Mucosa of stomach (tissue), 1 donor: ENCODE results near the gene ORC5.
"Not testable (repeated sequence)": the region's sequence is repeated elsewhere in the genome, so short reads cannot be mapped to it uniquely, and the experiment has no call there.

Experiments used
- H3K27me3 ChIP-seq: one replicate; pipeline ENCODE4 v1.7.0; 2013; ENCODE audit warnings: mild to moderate bottlenecking, low read length; ENCODE audit not compliant: control insufficient read depth, insufficient read depth
- H3K36me3 ChIP-seq: one replicate; pipeline ENCODE4 v1.7.0; 2013; ENCODE audit warnings: low read length; ENCODE audit not compliant: control insufficient read depth, insufficient read depth
- H3K4me1 ChIP-seq: one replicate; pipeline ENCODE4 v1.7.0; 2013; ENCODE audit warnings: mild to moderate bottlenecking, low read length; ENCODE audit not compliant: control insufficient read depth, insufficient read depth
- H3K4me3 ChIP-seq: one replicate; pipeline ENCODE4 v1.7.0; 2013; ENCODE audit warnings: low read length
- H3K9ac ChIP-seq: one replicate; pipeline ENCODE4 v1.7.0; 2013; ENCODE audit warnings: mild to moderate bottlenecking, low read length, moderate library complexity
- H3K9me3 ChIP-seq: one replicate; pipeline ENCODE4 v1.7.0; 2013; ENCODE audit warnings: mild to moderate bottlenecking, low read length, moderate library complexity; ENCODE audit not compliant: control insufficient read depth
- donor health status: Pancreatic carcinoma.

ORC5 gene

DNA sequence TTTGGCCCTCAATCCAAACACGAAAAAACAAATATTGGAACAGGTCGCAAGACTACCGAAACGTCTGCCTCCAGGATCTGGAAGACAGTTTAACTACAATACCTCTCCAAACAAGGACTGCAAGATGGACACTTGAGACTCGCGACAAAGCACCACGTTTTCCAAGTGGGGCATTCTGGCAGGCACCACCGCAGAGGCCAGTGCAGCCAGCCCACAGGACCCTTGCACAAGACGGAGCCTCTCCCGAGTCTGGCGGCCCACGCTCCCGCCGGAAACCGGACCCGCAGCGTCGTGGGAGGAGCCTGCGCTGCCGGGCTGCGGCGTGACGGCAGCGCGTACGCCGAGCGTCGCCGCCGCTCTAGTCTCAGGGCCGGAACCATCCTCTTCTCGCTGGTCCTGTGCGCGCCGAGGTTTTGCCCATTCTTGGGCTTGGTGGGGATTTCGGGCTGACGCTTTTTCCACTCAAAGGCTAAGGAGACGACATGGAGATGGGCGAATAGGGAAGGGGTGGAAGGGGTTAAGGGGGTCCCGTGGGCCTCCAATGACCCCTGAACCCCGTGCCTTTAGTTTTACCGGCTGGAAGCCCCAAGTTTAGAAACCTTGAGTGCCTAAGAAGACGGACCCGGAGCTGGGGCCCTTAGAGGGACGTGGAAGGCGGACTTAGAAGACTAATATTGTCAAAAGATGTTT lies at the start of gene ORC5:
ORC5 (minus strand) TSS at position 283 of the 690 bp plus-strand sequence; CDS start at position 174, 109 bp downstream.
- Histone ChIP-seq H3K9me3 (no peaks in the 10 kb centered on the region), H3K9ac (peak within 1 kb of the TSS; percentile 89), H3K27me3 (no peaks in the 10 kb centered on the region), H3K4me3 (peak within 1 kb of the TSS; percentile 36), H3K36me3 (no peaks in the 10 kb centered on the region), H3K4me1 (peaks cover 19% of the 10 kb centered on the region)

GRCh38 chr7:104255616-104256015 lies 47.8 kb upstream of the ORC5 start:
- Histone ChIP-seq H3K36me3 (no peaks in the 10 kb centered on the region), H3K27me3 (no peaks in the 10 kb centered on the region), H3K4me3 (no peak overlapping the region), H3K4me1 (no peaks in the 10 kb centered on the region), H3K9ac (no peak overlapping the region), H3K9me3 (no peaks in the 10 kb centered on the region)

- no peaks in the 10 kb centered on the region for H3K36me3 ChIP-seq
Measured at GRCh38 chr7:104255194-104255593, 47.4 kb upstream of the ORC5 start.

GRCh38 chr7:104254696-104255095 lies 46.9 kb upstream of the ORC5 start:
- Histone ChIP-seq H3K9me3 (no peaks in the 10 kb centered on the region), H3K4me1 (no peaks in the 10 kb centered on the region), H3K27me3 (no peaks in the 10 kb centered on the region), H3K9ac (no peak overlapping the region), H3K36me3 (no peaks in the 10 kb centered on the region), H3K4me3 (no peak overlapping the region)

More at GRCh38 chr7:104255194-104255593, 47.4 kb upstream of the ORC5 start:
- no peaks in the 10 kb centered on the region for H3K9me3 ChIP-seq
- H3K9ac ChIP-seq: no peak overlapping the region
- H3K4me3 ChIP-seq: no peak overlapping the region
- H3K27me3 ChIP-seq: no peaks in the 10 kb centered on the region
- H3K4me1 ChIP-seq: no peaks in the 10 kb centered on the region

DNA sequence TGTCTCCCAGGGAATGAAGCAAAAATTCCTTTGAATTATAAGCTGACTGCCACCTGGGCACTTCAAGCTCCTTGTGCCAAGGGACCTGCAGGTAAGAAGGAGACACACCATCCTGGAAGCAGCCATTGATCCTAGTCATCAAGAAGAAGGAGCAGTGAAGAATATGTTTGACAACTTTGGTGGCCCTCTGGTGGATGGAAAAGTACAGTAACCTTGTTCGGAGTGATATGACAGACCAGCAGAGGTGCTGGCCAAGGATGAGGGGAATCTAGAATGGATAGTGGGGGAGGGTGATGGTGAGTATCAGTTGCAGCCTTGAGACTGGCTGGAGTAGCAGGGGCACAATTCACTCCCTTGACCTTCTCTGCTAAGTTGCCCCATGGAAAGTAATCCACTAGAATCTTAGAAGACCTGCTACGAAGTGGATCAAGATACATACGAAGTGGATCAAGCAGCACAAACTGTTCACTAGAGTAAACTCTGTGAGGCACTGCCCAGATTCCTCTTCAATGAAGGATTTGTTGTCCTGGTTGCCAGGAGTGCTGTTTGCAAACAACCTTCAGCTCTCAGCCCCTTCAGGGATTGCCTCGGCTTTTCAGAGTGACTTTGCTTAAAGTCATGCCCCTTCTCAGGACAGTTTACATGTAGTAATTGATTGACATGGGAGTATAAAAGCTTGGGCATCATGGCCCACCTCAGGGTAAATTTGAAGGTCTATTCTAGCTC lies 44.8 kb upstream of the ORC5 start:
- Histone ChIP-seq H3K9ac (no peak overlapping the region), H3K36me3 (no peaks in the 10 kb centered on the region), H3K27me3 (no peaks in the 10 kb centered on the region), H3K4me3 (no peak overlapping the region), H3K9me3 (no peaks in the 10 kb centered on the region), H3K4me1 (no peaks in the 10 kb centered on the region)

DNA sequence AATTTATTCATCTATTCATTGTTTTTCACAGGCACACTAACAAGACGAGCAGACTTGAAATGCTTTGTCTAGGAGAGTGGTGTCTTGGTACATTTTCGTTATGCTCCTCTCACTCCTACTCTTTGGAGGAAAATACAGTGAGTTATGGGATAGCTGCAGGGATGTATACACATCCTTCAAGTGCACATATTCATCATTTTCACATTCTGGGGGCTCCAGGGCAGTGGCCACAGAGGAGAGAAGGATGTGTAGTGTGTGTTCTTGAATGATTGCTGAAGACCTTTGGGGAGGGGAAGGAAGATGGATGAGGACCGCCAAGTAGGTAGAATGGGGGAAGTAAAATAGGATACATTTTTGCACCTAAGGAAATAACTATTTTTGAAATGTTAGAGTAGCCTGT lies 34.8 kb upstream of the ORC5 start:
- Histone ChIP-seq H3K36me3 (no peaks in the 10 kb centered on the region), H3K4me3 (no peak overlapping the region), H3K4me1 (no peaks in the 10 kb centered on the region), H3K27me3 (no peaks in the 10 kb centered on the region), H3K9ac (no peak overlapping the region), H3K9me3 (no peaks in the 10 kb centered on the region)

- H3K36me3 ChIP-seq: no peaks in the 10 kb centered on the region
Measured at GRCh38 chr7:104241538-104242209, 33.9 kb upstream of the ORC5 start.

DNA sequence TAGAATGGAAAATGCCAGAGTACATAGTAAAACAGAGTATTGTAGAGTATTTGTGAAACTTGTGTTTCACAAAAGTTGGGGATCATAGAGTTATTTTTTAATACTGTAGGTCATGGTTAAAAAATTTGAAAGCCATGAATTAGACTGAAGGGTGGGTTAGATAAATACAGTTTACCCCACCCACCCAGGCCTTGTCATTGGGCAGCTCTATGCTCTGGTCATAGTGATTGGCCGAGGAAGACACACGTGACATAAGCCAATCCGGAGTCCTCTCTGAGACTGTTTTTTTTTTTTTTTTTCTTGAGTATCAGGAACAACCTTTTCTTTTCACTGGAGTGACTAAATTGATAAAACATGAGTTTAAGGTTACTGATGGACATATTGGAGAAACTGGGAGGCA lies 33.3 kb upstream of the ORC5 start:
- no peaks in the 10 kb centered on the region for H3K27me3 ChIP-seq
- H3K9ac ChIP-seq: no peak overlapping the region
- no peaks in the 10 kb centered on the region for H3K9me3 ChIP-seq
- H3K4me1 ChIP-seq: no peaks in the 10 kb centered on the region
- H3K36me3 ChIP-seq: no peaks in the 10 kb centered on the region
- H3K4me3 ChIP-seq: no peak overlapping the region

More at GRCh38 chr7:104241538-104242209, 33.9 kb upstream of the ORC5 start:
- Histone ChIP-seq H3K4me1 (no peaks in the 10 kb centered on the region), H3K9me3 (no peaks in the 10 kb centered on the region), H3K27me3 (no peaks in the 10 kb centered on the region), H3K9ac (no peak overlapping the region), H3K4me3 (no peak overlapping the region)

DNA sequence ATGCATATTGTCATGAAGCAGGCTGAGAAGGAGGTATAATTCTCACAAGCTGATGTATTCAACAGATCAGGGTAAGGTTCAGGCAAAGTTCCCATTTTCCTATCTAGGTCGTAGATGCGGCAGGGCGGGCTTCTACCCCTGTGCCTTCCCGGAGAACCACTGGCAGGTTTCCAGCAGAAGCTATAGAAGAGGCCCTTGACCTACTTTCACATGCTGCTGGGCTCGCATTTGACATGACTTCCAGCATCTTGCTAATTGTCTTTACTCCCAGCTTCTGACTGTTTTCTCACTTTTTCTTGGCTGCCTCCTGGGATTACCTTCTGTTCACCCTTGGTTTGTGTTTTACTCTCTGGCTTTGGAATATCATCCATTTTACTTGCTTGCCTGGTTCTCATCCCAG lies 32.6 kb upstream of the ORC5 start:
- Histone ChIP-seq H3K36me3 (no peaks in the 10 kb centered on the region), H3K9me3 (no peaks in the 10 kb centered on the region), H3K4me1 (no peaks in the 10 kb centered on the region), H3K27me3 (no peaks in the 10 kb centered on the region), H3K9ac (no peak overlapping the region), H3K4me3 (no peak overlapping the region)

GRCh38 chr7:104234990-104235389 lies 27.2 kb upstream of the ORC5 start:
- H3K4me3 ChIP-seq, H3K4me1 ChIP-seq, H3K36me3 ChIP-seq, H3K9ac ChIP-seq, H3K9me3 ChIP-seq, H3K27me3 ChIP-seq: not testable (repeated sequence)

DNA sequence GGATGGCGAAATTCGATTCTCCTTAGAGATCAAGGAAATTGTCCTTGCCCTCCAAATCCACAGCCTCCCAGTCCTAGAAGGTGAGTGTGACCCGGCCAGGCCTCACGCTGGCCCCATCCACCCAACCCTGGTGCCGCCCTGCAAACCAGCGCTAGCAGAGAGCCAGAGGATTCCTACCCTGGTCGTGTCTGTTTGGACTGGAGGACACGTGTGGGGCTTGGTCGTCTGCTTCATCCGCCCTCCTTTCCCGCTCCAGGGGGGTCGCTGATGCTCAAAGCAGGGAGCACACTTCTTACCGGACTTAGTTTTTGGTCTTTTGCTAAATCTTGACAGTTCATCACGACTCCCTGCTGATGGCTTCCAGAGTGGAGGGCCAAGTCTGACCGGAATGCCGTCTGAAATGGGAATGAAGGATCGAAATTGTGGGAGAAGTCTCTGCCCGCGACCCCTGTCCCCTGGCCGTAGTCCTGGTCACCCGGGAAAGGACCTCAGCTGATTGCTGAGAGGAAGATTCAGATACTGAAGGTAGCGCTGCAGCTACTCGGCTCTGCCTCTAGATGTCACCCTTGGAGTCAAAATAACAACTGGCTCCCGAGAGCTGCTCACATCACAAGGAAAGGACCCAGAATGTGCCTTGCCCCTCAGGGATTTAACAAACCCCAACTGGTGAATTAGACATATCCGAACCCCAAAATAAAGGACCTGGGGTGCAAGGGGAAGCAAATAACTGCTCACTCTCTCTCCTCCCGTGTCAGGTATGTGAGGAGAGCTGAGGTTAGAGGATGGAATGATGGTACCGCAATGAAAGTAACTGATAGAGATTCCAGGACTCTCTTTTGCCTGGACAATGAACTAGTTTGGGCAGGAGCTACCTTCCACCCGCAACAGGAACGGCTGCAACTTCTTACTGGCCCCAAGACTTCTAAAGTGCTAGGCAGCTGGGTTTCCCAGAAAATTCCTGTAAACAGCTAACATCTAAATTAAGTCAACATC lies 23.5 kb upstream of the ORC5 start:
- Histone ChIP-seq H3K9me3 (no peaks in the 10 kb centered on the region), H3K4me3 (no peak overlapping the region), H3K36me3 (no peaks in the 10 kb centered on the region), H3K4me1 (peaks cover 18% of the 10 kb centered on the region), H3K9ac (no peak overlapping the region), H3K27me3 (no peaks in the 10 kb centered on the region)
